ENCODE results near the gene TBX10.
A peak's percentile ranks its signal among the peaks of the same experiment; 100 is the strongest.
"Not testable (repeated sequence)": the region's sequence is repeated elsewhere in the genome, so short reads cannot be mapped to it uniquely, and the experiment has no call there.

The TBX10 gene

GRCh38 chr11:67599149-67599548, 40.4 kb downstream of the TBX10 start:
- DNase-seq (ENCODE audit: low read depth), result no peak

- not testable (repeated sequence) for DNase-seq (ENCODE audit: low read depth)
These were observed 41.6 kb downstream of the TBX10 start for GRCh38 chr11:67597963-67598362.

GRCh38 chr11:67597458-67597857, 42.1 kb downstream of the TBX10 start:
- DNase-seq (ENCODE audit: low read depth), result not testable (repeated sequence)

GRCh38 chr11:67596753-67597300, 42.7 kb downstream of the TBX10 start:
- no peak for DNase-seq (ENCODE audit: low read depth)

GRCh38 chr11:67594480-67594879, 45.1 kb downstream of the TBX10 start:
- DNase-seq (ENCODE audit: low read depth), result no peak

GRCh38 chr11:67593565-67593905, 46.0 kb downstream of the TBX10 start:
- DNase-seq (ENCODE audit: low read depth), result no peak

GRCh38 chr11:67592880-67593564, 46.5 kb downstream of the TBX10 start:
- no peak for DNase-seq (ENCODE audit: low read depth)

GRCh38 chr11:67588899-67589415, 50.6 kb downstream of the TBX10 start:
- DNase-seq (ENCODE audit: low read depth), result not testable (repeated sequence)

GRCh38 chr11:67588136-67588503, 51.4 kb downstream of the TBX10 start:
- no peak for DNase-seq (ENCODE audit: low read depth)

- no peak for DNase-seq (ENCODE audit: low read depth)
These were observed 52.9 kb downstream of the TBX10 start for GRCh38 chr11:67586568-67587250.

GRCh38 chr11:67585911-67586310, 53.7 kb downstream of the TBX10 start:
- DNase-seq (ENCODE audit: low read depth), result no peak

- no peak for DNase-seq (ENCODE audit: low read depth)
These were observed 54.4 kb downstream of the TBX10 start for GRCh38 chr11:67584881-67585873.

- no peak for DNase-seq (ENCODE audit: low read depth)
These were observed 55.2 kb downstream of the TBX10 start for GRCh38 chr11:67584205-67584880.

GRCh38 chr11:67583247-67584204, 56.0 kb downstream of the TBX10 start, which contains the start of gene GSTP1:
GSTP1 (plus strand) TSS chr11:67583812; CDS start chr11:67583844, 32 bp downstream.
- peak; percentile 75 for DNase-seq (ENCODE audit: low read depth)

- DNase-seq (ENCODE audit: low read depth), result no peak
These were observed 57.6 kb downstream of the TBX10 start for GRCh38 chr11:67582011-67582410.

GRCh38 chr11:67581469-67581868, 58.1 kb downstream of the TBX10 start:
- no peak for DNase-seq (ENCODE audit: low read depth)
